ENCODE results near the gene EMP1.

Gene EMP1

DNA sequence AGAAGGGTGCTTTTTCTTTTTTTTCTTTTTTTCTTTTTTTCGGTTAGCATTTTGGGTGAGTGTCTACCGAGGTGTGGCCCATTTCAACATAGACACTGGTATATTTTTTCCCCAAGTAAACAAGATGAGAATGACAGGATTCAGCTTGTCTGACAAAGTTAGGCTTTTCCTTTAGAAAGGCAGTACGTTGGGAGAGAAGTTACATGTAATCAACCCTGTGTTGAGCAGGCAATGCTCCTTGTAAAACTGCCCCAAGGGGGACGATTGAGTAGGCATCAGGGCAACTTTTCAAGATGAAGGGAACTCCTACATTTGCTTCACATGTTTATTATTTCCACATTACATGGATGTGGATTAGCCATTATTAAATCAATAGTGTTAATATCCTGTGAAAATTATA is 1.7 kb downstream of the EMP1 start:
- no peak for DNase-seq

DNA sequence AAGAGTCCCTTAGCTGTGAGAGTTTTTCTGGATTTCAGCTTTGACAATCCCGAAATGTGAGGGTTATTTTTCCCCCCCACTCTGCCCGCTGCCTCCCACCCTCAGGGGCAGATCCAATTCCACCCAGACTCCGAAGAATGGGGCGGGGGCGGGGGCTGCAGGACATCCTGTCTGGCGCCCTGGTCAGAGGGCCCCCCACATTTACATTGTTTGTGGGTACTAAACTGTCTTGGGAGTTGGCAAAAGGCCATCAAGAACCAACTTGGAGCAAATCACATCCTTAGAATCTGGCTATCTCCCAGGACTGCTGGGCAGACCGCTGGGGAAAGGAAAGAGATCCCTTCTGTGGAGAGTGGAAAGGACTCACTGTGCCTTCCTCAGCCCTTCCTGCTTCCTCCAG is 2.4 kb downstream of the EMP1 start:
- DNase-seq: no peak

DNA sequence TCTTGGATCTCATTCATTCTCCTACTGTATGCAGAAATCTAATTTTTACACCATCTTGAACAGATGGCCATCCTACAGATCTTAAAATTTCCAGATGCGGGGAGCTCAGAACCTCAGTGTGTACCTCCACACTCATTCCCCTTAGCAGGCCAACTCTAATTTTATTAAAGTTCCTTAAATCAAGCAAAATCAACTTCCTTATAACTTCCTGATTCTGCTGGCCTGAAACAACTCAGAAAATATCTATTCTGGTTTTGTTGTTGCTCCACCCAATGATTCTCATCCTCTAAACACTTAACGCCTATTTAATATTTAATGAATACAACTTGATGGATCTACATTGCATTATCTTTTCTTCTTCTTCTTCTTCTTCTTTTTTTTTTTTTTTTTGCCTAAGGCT is 3.1 kb downstream of the EMP1 start:
- DNase-seq: no peak

DNA sequence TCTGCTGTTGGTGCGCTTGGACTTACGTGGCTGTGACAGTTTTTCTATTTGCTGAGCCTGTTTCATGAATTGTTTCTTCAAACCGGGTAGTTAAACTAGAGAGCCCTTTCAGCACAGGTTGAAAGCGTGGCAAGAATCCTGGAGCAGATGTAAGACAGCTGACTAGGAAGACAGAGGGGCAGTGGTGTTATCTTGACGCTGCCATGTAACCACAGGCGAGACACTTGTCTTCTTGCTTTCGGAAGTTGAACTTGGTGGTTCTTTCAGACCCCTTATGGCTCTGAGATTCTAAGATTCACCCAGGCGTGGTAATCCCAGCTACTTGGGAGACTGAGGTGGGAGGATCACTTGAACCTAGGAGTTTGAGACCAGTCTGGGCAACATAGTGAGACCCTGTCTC is 4.3 kb downstream of the EMP1 start:
- DNase-seq: no peak

DNA sequence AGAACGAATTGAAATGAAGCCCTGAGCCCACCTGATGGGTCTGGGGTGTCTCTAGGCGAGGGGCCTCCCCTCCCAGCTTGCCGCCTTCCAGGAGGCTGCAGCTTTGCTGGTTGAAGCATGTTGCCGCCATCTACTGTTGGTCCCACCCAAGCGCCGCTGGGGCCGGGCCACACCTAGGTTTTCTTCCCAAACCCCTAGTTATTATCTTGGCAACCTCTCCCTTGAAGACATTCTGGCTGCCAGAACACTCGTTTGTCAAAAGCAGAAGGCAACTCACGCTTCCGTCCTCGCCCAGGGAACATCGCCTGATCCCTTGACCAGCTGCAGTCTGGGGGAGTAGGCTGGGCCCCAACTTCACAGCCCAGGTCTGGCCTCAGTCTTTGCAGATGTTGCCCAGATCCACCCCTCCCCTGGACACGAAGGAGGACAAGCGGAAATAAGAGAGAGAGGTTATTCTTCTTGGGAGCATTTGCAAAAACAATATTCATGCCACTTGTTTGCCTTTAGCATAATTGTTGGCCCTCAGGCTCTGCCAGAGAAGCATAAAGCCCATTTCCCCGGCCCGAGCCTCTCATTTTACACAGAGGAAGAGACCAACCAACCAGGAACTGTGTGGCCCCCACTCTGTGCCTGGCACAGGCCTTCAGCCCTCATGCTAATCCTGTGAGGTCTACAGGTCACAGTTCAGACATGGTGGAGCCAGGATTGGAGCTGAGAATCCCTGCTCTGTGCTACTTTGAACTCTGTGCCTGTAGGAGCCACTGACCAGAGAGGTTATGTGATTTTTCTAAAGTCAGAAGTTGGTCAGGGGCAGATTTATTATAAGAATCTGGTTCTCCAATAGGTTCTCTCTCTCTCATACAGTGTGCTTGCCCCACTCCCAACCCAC is 6.8 kb downstream of the EMP1 start:
- DNase-seq: peak in 1 of 2 experiments; percentile 34

DNA sequence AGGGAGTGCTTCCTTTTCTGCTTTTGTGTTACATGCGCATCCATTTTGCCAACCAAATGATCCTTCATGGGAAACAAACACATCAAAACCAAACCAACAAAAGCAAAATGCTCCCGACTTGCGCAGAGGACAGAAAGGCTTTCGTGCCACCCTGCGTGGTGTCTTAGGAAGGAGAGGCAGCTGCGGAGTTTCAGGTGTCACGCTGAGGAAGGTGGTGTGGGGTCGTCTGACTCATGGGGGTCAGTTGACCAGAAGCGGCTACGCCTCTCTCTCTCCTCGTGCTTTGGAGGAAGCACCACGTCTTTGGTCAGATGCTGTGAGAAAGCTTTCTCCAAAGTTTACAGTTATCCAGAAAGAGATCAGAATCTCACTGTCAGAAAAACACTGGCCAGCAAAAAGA is 7.9 kb downstream of the EMP1 start:
- no peak for DNase-seq

DNA sequence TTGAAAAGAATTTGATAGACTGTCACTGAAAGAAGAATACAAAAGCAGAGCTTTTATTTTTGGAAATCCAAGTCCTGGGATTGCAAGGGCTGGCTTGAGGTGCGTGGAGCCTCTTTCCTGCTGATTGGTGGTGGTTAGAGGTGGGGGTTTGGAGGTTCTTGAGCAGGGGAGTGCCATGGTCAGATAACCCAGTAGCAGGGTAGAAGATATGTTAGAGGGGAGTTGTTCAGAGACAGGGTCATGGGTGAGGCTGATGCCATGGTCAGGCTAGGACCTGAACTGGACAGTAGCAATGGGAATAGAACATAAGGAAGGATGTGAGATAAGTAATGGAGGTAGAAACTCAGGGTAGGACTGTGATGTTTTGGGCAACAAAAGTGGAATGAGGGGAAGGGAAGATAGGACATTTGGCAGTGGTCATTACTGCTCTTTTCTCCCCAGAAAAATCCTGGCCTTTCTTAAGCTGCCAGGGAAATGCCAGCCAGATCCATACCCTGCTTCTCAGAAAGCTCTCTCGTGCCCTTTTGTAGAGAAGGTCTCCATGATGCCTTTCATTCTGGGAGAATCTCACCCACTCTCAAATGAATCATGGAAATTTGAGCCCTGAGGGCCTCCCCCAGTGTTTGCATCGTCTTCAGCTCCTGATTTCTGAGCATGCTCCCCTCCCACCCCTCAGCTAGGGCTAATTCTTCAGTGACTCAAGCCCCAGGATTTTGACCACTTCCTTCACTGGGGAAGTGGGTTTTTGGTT is 9.5 kb downstream of the EMP1 start:
- no peak for DNase-seq

DNA sequence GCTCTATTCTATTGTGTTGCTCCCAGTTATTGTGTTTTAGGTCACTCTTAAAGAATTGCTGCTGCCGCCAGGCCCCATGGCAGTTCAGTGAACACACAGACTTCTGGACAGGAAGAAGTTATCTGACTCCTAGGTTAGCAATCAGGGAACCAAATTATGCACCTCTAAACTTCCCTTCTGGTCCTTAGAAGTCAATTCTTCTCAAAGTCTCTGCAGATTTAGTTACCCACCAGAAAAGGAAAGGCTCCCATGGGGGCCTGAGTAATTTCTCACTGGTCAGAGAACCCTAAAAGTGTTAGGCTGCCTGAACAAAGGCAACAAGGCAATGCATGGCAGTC is 10.0 kb downstream of the EMP1 start:
- DNase-seq: no peak

DNA sequence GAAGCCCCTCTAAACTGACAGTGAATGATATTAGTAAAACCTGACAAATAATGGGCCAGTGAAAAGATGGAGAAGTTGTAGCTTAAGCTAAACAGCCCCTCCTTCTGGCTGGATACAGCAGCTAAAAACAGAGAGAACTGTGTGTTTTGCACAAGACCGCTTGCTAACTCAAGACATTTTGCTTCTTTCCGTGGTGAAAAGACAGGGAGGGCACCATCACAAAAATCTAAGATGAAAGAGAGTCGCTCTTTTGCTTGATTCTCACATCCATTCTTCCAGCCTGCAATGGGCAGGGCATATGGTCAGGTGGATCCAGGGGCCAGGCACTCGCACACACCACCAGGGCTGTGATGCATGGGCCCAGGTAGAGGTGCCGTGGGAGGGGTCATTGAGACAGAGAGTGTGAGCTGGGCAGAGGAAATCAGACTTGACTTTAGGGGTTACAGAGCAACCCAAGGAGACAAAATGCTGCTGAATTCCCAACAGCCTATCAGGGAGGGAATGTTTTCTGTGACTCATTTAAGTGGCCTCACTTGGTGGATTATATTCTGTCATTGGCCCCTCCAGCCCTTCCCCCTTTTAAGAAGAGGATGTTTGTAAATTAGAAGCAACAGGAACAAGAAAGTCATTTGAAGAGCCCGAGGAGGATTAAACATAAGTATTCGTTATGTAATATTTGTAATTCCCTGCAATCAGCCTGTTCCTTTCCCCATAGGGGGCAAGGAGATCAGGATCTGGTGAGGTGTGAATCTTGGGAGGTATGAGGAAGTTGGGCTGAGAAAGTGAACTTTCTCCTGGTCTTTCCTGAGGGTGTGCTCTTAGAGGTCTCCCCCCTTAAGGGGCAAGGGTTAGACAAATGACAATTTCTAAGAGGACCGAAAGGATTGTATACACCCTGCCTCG is 12.3 kb downstream of the EMP1 start:
- peak in 1 of 2 experiments; percentile 22 for DNase-seq

DNA sequence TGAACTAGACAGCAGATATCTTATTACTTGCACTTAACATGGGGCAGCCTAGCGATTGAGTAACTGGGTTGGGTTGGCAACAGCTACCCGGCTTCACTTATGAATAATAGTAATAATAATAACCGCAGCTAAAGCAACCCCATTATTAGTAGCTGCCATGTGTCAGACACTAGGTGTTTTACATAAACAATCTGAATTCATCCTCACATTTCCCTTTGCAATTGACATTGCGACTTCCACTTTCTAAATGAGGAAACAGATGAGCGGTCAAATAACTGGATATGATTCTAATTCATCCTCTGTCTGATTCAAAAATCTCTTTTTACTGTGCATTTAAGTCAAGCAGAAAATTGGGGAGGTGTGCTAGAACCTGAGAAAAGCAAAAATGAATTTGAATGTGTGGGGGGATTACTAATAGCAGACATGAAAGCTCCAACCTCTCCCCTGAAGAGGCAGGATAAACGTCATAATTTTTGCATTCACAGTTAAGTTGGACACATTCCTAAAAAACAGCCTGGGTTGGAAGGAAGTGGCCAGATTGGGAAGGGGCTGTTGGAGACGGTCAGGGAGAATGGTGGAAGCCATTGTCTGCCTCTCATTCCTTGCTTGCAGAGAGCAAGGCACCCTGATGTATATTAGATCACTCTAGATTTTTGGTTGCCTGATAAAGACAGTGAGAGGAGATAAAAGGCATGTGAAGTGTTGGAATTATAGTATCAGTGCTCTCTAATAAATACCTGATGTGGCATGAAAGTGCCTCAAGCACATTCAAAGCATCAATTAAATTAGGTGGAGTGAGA is 13.1 kb downstream of the EMP1 start:
- no peak for DNase-seq

DNA sequence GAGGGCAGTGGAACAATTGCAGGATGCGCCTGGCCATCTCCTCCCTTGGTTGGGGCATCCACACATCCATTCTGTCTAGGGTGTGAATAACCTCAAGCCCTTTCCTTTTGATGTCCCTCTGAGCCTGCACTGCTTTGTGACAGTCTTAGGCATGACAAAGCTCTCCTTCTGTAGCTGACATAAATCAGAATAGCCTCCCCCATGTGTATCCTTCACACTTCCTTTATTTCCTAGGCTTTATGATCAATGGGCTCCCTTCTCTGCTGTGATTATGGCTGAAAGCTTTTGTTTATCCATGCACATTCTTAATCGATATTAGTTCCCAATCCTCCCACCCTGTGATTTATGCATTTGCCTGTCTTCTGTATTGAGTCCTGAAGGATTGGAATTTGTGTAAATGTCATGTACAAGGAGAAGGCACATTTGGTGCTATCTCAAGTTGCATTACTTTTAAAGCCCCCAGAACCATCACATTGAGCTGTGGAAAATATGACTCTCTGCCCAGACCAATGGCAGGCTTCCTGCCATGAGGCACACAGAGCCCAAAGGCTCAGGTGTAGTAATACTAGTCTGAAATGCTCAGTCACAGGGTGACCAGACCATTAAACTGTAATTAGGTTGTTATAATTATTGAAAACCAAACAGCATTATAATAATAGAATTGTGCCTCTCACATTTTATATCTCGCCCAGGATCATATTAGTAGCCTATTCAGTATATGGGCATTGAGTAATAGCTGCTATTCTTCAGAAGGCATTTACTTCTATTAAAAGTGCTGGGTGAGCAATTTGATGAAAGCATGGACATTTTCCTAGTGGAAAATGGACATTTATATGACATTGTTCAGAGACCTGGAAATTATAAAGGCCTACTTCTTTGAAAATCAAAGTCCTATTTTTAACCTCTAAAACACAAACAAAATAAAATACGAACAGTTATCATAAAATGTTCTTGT is 14.0 kb downstream of the EMP1 start:
- no peak for DNase-seq

DNA sequence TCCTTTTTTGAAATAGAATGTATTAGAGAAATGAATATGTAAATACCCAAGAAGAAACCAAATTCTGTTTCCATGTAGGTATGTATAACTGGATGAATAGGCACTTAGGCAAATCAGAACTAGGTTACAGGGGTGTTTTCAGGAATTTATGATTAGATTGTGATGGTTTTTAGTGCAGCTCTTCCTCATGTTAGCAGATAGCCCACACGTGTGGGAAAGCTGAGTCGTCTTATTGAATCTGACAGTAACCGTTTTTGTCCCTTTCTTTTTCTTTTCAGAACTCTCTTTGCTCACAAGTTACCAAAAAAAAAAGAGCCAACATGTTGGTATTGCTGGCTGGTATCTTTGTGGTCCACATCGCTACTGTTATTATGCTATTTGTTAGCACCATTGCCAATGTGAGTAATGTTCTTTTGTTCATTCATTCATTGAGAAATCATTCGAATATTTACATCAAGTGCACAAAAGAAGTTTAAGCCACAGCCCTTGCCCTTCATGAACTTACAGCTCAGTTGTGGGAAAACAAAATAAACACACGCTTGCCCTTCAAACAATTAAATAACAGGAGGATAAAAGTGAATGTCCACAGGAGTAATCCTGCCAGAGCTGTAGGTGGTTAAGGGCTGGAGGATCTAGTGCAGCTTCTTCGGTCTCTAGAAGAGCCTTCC is 14.8 kb downstream of the EMP1 start:
- no peak for DNase-seq

DNA sequence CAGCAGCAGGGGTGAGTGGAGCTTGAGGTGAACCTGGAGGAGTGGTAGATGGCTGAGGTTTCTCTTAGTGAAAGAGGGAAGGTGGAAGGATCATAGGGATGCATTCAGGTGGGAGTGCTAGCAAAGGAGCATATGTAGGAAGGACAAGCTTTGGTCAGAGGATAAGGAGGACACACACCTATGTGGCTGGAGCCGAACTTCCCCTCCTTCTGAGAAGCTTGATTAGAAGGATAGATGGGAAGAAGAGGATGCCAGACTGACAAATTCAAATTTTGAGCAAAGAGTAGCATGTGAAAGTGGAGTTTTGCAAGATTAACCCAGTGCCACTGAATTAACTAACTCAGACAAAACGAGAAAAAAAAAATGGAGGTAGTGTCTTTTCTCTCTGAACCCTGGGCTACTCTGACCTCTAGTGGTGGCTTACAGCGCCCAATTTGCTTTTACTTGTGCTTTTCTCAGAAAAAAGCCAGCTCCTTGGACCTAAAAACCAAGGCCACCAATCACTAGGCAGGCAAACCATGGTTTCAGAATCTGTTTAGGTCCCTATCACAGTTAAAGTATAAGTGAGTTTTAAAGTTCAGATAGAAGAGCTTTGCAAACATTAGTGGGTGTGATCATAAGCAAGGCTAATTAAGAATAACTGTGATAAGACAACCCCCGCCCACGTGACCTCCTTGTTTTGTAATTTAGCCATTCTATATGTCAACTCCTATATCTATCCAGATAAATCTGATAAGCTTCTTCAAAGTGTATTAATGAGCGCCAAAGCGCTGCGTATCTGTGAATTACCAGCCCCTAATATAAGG is 15.5 kb downstream of the EMP1 start:
- DNase-seq: peak; percentile 29 to 67

DNA sequence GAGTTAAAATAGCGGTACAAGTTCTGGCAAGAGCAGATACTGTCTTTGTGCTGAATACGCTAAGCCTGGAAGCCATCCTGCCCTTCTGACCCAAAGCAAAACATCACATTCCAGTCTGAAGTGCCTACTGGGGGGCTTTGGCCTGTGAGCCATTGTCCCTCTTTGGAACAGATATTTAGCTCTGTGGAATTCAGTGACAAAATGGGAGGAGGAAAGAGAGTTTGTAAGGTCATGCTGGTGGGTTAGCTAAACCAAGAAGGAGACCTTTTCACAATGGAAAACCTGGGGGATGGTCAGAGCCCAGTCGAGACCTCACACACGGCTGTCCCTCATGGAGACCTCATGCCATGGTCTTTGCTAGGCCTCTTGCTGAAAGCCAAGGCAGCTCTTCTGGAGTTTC is 18.5 kb downstream of the EMP1 start:
- DNase-seq: no peak

DNA sequence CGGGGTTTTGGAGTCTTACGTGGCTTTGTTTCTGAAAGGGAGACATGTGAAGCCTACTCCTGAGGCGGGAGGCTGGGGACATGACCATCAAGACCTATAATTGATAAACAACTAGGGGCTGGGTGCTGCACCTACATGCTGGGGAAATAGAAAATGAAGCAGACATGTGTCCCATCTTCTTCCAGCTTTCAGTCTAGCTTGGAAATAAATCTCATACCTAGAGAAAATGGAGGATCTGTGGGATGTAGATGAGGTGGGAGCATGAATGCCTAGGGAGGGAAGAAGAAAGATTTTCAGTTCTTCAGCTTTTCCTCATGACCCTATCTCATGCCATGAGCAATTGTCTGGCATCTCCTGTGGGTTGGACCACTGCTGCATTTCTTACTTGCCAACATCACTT is 22.1 kb downstream of the EMP1 start:
- DNase-seq: no peak

DNA sequence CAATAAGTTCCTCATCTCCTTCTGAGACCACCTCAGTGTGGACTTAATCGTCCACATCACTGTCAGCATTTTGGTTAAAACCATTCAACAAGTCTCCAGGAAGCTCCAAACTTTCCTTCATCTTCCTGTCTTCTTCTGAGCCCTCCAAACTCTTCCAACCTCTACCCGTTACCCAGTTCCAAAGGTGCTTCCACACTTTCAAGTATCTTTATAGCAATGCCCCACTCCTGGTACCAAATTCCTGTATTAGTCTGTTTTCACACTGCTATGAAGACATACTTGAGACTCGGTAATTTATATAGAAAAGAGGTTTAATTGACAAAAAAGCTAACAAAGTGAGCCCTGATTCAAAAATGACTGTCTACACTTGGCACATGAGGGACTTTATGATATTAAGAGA is 22.8 kb downstream of the EMP1 start:
- no peak for DNase-seq

DNA sequence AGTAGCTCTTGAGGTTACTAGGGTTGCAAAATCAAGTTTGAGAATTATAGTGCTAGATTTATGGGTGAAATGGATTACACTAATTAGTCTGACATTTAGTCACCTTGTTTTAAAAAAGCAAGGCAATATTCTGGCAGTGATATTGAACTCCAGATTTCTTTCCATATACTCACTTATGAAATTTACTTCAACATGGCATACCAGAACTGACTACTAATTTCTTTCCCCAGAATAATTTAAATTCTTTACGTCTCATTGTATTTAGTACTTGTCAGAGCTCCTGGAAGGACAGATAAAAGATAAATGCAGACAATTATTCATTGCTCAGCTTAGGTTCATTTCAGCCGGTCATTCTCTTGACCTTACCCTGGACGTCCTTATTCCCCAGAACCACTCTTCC is 24.3 kb downstream of the EMP1 start:
- no peak for DNase-seq

DNA sequence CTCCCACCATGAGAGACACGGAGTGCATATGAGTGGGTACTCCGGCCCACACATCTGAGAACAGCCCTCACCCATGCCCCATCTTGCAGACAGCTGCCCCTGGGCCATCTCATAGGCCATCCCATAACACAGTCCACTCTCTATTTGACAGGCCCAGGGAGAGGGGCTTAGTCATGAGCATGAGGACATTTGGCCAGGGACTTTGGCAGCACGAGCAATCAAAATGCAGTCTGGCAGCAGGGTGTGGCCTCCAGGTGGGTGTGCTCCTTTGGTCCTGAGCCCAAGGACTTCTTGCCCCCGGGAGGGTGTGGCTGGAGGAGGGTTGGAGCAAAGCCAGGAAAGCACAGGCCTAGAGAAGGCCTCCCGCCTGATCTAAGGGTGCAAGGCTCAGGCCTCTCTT is 25.6 kb downstream of the EMP1 start:
- no peak for DNase-seq

DNA sequence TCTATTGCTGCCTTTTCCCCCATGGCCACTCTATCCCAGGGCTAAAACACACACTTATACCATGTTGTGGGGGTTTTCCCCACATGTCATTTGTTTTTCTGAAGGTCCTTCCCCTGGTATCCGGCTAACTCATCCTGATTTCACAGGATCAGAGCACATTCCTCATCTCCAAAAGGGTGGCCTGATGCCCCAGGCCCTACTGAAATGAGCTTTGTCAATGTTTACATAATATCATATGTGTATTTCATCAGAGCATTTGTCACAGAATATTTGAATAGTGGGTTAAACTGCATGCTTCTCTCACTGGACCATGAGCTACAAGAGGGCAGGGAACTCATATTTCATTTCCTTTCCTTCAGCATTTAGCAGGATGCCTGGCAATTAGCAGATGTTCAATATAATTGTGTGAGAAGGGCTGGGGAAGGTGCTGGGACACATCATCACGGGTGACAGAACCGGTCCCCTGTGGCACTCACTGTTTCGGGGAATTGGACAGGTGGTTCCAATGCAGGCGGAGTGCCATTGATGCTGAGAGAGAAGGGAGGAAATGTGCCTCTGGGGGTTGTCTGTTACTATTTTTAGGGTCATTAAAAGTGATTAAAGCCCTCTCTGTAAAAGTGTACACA is 26.8 kb downstream of the EMP1 start:
- DNase-seq: no peak
